ENCODE measurements around the gene RPS2.

Gene RPS2

GRCh38 chr16:1918351-1919326 is 46.0 kb downstream of the RPS2 start, which contains the start of gene HS3ST6:
HS3ST6 (minus strand) TSS chr16:1918415; CDS start chr16:1918323, 92 bp downstream.
- no peak within 1 kb of the TSS for H3K4me3 ChIP-seq (ENCODE audit: insufficient read depth, low read length, poor library complexity, severe bottlenecking)
- no peaks in the 10 kb centered on the region for H3K36me3 ChIP-seq (ENCODE audit: low read length)
- TF ChIP-seq CTCF (IDR thresholded peaks at IDR 0.05; ENCODE audit: insufficient read depth, low read length, poor library complexity, severe bottlenecking) (no peak), EZH2phosphoT487 (conservative IDR thresholded peaks at IDR 0.05; ENCODE audit: low read length) (no peak)
- no peaks in the 10 kb centered on the region for H3K79me2 ChIP-seq (ENCODE audit: insufficient read depth, low read length)
- no peak within 1 kb of the TSS for H3K27ac ChIP-seq (ENCODE audit: low read depth, low read length)
- no peaks in the 10 kb centered on the region for H3F3A ChIP-seq (ENCODE audit: insufficient read depth)
- no peak within 1 kb of the TSS for H3K4me2 ChIP-seq (ENCODE audit: low read depth, low read length, poor library complexity, severe bottlenecking)
- H3K9me2 ChIP-seq (replicated peaks; ENCODE audit: insufficient read depth, low read length): no peaks in the 10 kb centered on the region
- no peaks in the 10 kb centered on the region for H4K20me1 ChIP-seq (ENCODE audit: low read depth, low read length)
- H3K9ac ChIP-seq (ENCODE audit: low read length): no peak within 1 kb of the TSS
- no peaks in the 10 kb centered on the region for H3K27me3 ChIP-seq (ENCODE audit: low read length)
- H3K9me3 ChIP-seq (ENCODE audit: insufficient read depth, low read length): no peaks in the 10 kb centered on the region
- H2AFZ ChIP-seq (ENCODE audit: low read depth, low read length, severe bottlenecking): no peak within 1 kb of the TSS

GRCh38 chr16:1917665-1918350 is 46.8 kb downstream of the RPS2 start:
- TF ChIP-seq EZH2phosphoT487 (conservative IDR thresholded peaks at IDR 0.05; ENCODE audit: low read length) (no peak), CTCF (IDR thresholded peaks at IDR 0.05; ENCODE audit: insufficient read depth, low read length, poor library complexity, severe bottlenecking) (no peak)
- Histone ChIP-seq H3K9me2 (replicated peaks; ENCODE audit: insufficient read depth, low read length) (no peaks in the 10 kb centered on the region), H3K27ac (ENCODE audit: low read depth, low read length) (no peak overlapping the region), H3K36me3 (ENCODE audit: low read length) (no peaks in the 10 kb centered on the region), H3K27me3 (ENCODE audit: low read length) (no peaks in the 10 kb centered on the region), H3K9ac (ENCODE audit: low read length) (no peak overlapping the region), H3K4me3 (ENCODE audit: insufficient read depth, low read length, poor library complexity, severe bottlenecking) (no peak overlapping the region), H3K4me2 (ENCODE audit: low read depth, low read length, poor library complexity, severe bottlenecking) (no peak overlapping the region), H3K79me2 (ENCODE audit: insufficient read depth, low read length) (no peaks in the 10 kb centered on the region), H2AFZ (ENCODE audit: low read depth, low read length, severe bottlenecking) (no peak overlapping the region), H4K20me1 (ENCODE audit: low read depth, low read length) (no peaks in the 10 kb centered on the region), H3K9me3 (ENCODE audit: insufficient read depth, low read length) (no peaks in the 10 kb centered on the region), H3F3A (ENCODE audit: insufficient read depth) (no peaks in the 10 kb centered on the region)

- Histone ChIP-seq H3K4me2 (ENCODE audit: low read depth, low read length, poor library complexity, severe bottlenecking) (no peak overlapping the region), H3K36me3 (ENCODE audit: low read length) (no peaks in the 10 kb centered on the region), H3K9ac (ENCODE audit: low read length) (no peak overlapping the region), H3K4me3 (ENCODE audit: insufficient read depth, low read length, poor library complexity, severe bottlenecking) (no peak overlapping the region), H3K27me3 (ENCODE audit: low read length) (no peaks in the 10 kb centered on the region), H3K79me2 (ENCODE audit: insufficient read depth, low read length) (no peaks in the 10 kb centered on the region), H3K9me3 (ENCODE audit: insufficient read depth, low read length) (no peaks in the 10 kb centered on the region), H3F3A (ENCODE audit: insufficient read depth) (no peaks in the 10 kb centered on the region), H3K27ac (ENCODE audit: low read depth, low read length) (no peak overlapping the region), H2AFZ (ENCODE audit: low read depth, low read length, severe bottlenecking) (no peak overlapping the region), H3K9me2 (replicated peaks; ENCODE audit: insufficient read depth, low read length) (no peaks in the 10 kb centered on the region), H4K20me1 (ENCODE audit: low read depth, low read length) (no peaks in the 10 kb centered on the region)
- TF ChIP-seq CTCF (IDR thresholded peaks at IDR 0.05; ENCODE audit: insufficient read depth, low read length, poor library complexity, severe bottlenecking) (no peak), EZH2phosphoT487 (conservative IDR thresholded peaks at IDR 0.05; ENCODE audit: low read length) (no peak)
Measured at GRCh38 chr16:1917056-1917664, 47.5 kb downstream of the RPS2 start.
